ENCODE results near the gene ARHGAP44.

ARHGAP44 gene

DNA sequence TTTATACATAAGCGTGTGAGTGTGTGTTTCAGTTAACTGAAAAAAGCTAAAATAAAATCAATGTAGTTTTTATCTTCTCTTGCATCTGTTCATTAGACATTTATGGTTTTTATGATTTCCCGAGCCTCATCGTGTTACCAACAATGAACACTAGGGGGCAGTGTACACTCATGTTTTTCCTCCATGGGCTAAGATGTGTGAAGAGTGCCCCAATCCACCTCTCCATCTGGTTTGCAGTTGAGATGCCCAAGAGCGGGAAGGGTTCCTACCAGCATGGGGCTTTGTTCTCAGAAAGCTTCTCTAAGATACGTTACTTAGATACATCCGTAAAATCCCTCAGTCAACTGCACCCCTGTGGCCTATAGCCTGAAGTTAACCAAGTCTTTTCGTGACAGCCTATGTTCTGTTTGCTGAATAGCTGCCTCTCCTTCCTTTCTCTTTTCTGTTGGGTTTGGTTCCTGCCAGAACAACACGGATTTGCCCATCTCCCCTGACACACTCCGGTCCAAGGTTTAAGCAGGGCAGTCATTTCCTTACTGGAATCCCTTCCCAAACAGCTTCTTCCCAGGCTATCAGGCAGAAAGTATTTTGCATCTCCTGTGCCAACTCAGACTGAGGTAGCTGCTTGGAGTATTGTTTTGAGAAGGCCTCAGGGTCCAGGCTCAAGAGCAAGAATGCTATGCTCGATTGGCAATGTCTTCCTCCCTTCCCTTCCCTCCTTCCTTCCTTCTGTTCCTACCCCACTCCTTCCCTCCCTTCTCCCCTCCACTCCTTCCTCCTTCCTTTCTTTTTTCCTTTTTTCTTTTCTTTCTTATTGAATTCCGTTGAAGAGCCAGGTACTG lies 241.4 kb downstream of the ARHGAP44 start:
- DNase-seq = peak; percentile 26

DNA sequence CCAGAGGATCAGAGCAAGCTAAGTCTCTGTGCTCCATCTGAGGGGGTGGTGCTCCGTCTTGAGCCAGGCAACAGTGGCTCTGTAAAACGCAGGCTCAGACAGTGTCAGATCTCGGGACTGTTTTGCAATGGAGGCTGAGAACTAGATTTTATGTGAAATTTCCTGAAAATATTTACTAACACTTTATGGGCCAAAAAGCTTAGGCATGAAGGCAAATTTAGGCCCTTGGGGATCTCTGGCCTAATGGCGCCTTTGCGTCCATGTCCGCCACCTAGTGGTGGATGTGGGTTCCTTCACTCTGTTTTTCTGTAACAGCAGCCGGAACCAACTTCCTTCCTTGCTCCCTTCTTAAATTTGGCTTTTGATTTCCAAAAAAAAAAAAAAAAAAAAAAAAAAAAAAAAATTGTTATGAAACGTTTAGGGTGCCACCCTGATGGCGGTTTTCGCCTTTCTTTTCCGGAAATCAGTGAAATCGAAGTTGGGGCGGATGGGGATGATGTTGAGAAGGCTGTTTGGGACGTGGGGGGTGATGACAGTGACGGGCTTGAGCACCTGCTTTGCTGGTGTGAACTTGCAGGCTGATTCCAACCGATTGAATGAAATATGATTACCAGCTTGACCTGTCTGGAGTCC lies 242.5 kb downstream of the ARHGAP44 start:
- DNase-seq = peak; percentile 12

DNA sequence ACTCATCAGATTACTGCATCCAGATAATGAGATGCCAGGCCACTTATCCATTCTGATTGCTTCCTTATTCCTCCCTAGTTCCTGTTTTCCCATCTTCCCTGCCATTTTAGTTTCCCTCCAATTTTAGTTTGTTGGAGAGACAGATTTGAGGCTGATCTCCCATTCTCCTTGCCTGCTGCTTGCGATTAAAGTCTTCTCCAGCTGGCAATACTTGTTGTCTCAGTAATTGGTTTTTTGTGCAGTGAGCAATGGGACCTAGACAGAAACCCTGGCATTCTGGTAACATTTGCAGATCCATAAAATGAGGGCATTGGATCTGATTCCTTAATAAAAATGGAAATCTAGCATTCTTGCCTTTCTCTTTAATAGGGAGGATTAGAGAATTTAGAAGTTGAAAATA lies 246.1 kb downstream of the ARHGAP44 start:
- no peak for DNase-seq

- DNase-seq = no peak
These were observed 247.5 kb downstream of the ARHGAP44 start for GRCh38 chr17:13036751-13037150.

GRCh38 chr17:13038931-13039665 lies 249.8 kb downstream of the ARHGAP44 start:
- no peak for DNase-seq

All from NCI-H510A treated with DMSO at 0.1 percent for 48 hours (cell line).